ENCODE data around the gene KRT7.
"Not testable (repeated sequence)": the region's sequence is repeated elsewhere in the genome, so short reads cannot be mapped to it uniquely, and the experiment has no call there.

The KRT7 gene

GRCh38 chr12:52287816-52288805 lies 55.1 kb downstream of the KRT7 start:
- H3K9ac ChIP-seq (ENCODE audit: low read depth in 1 of 2, low read length in 2 of 2); H3K9me3 ChIP-seq (ENCODE audit: control insufficient read depth in 1 of 2, low read length in 2 of 2); H3K36me3 ChIP-seq (ENCODE audit: control insufficient read depth in 1 of 2, insufficient read depth in 2 of 2, low read length in 2 of 2); H3K27me3 ChIP-seq (ENCODE audit: control insufficient read depth in 1 of 2, insufficient read depth in 2 of 2, low read length in 2 of 2); H3K4me3 ChIP-seq (ENCODE audit: low read depth in 1 of 2, low read length in 2 of 2); H3K4me1 ChIP-seq (ENCODE audit: control insufficient read depth in 1 of 2, insufficient read depth in 2 of 2, low read length in 2 of 2); H3K27ac ChIP-seq (ENCODE audit: low read depth, low read length): not testable (repeated sequence)

- not testable (repeated sequence) for H3K4me3 ChIP-seq (ENCODE audit: low read depth in 1 of 2, low read length in 2 of 2); H3K27me3 ChIP-seq (ENCODE audit: control insufficient read depth in 1 of 2, insufficient read depth in 2 of 2, low read length in 2 of 2); H3K4me1 ChIP-seq (ENCODE audit: control insufficient read depth in 1 of 2, insufficient read depth in 2 of 2, low read length in 2 of 2); H3K27ac ChIP-seq (ENCODE audit: low read depth, low read length); H3K9ac ChIP-seq (ENCODE audit: low read depth in 1 of 2, low read length in 2 of 2); H3K36me3 ChIP-seq (ENCODE audit: control insufficient read depth in 1 of 2, insufficient read depth in 2 of 2, low read length in 2 of 2); H3K9me3 ChIP-seq (ENCODE audit: control insufficient read depth in 1 of 2, low read length in 2 of 2)
Observed at GRCh38 chr12:52290483-52291134, 57.6 kb downstream of the KRT7 start.

GRCh38 chr12:52291267-52291935 lies 58.4 kb downstream of the KRT7 start, which contains the start of gene KRT81:
TSS of gene KRT81 (minus strand) at chr12:52291534. CDS start at chr12:52291465, 69 bp downstream.
- Histone ChIP-seq H3K4me3 (ENCODE audit: low read depth in 1 of 2, low read length in 2 of 2) (no peak within 1 kb of the TSS), H3K9me3 (ENCODE audit: control insufficient read depth in 1 of 2, low read length in 2 of 2) (no peaks in the 10 kb centered on the region), H3K36me3 (ENCODE audit: control insufficient read depth in 1 of 2, insufficient read depth in 2 of 2, low read length in 2 of 2) (no peaks in the 10 kb centered on the region), H3K27ac (ENCODE audit: low read depth, low read length) (no peak within 1 kb of the TSS), H3K4me1 (ENCODE audit: control insufficient read depth in 1 of 2, insufficient read depth in 2 of 2, low read length in 2 of 2) (no peaks in the 10 kb centered on the region), H3K9ac (ENCODE audit: low read depth in 1 of 2, low read length in 2 of 2) (no peak within 1 kb of the TSS), H3K27me3 (ENCODE audit: control insufficient read depth in 1 of 2, insufficient read depth in 2 of 2, low read length in 2 of 2) (no peaks in the 10 kb centered on the region)

- Histone ChIP-seq H3K27me3 (ENCODE audit: control insufficient read depth in 1 of 2, insufficient read depth in 2 of 2, low read length in 2 of 2) (peaks cover 0 to 8% of the 10 kb centered on the region in 2 donors), H3K9ac (ENCODE audit: low read depth in 1 of 2, low read length in 2 of 2) (no peak overlapping the region), H3K4me3 (ENCODE audit: low read depth in 1 of 2, low read length in 2 of 2) (no peak overlapping the region), H3K27ac (ENCODE audit: low read depth, low read length) (no peak overlapping the region), H3K36me3 (ENCODE audit: control insufficient read depth in 1 of 2, insufficient read depth in 2 of 2, low read length in 2 of 2) (no peaks in the 10 kb centered on the region), H3K9me3 (ENCODE audit: control insufficient read depth in 1 of 2, low read length in 2 of 2) (no peaks in the 10 kb centered on the region), H3K4me1 (ENCODE audit: control insufficient read depth in 1 of 2, insufficient read depth in 2 of 2, low read length in 2 of 2) (no peaks in the 10 kb centered on the region)
Observed at GRCh38 chr12:52293926-52294325, 60.9 kb downstream of the KRT7 start.

- Histone ChIP-seq H3K27ac (ENCODE audit: low read depth, low read length) (no peak overlapping the region), H3K9ac (ENCODE audit: low read depth in 1 of 2, low read length in 2 of 2) (no peak overlapping the region), H3K9me3 (ENCODE audit: control insufficient read depth in 1 of 2, low read length in 2 of 2) (no peaks in the 10 kb centered on the region), H3K36me3 (ENCODE audit: control insufficient read depth in 1 of 2, insufficient read depth in 2 of 2, low read length in 2 of 2) (no peaks in the 10 kb centered on the region), H3K4me3 (ENCODE audit: low read depth in 1 of 2, low read length in 2 of 2) (no peak overlapping the region), H3K4me1 (ENCODE audit: control insufficient read depth in 1 of 2, insufficient read depth in 2 of 2, low read length in 2 of 2) (no peaks in the 10 kb centered on the region), H3K27me3 (ENCODE audit: control insufficient read depth in 1 of 2, insufficient read depth in 2 of 2, low read length in 2 of 2) (peaks cover 0 to 8% of the 10 kb centered on the region in 2 donors)
Observed at GRCh38 chr12:52294803-52295202, 61.8 kb downstream of the KRT7 start.

GRCh38 chr12:52295663-52296062 lies 62.6 kb downstream of the KRT7 start:
- peaks cover 0 to 8% of the 10 kb centered on the region in 2 donors for H3K27me3 ChIP-seq (ENCODE audit: control insufficient read depth in 1 of 2, insufficient read depth in 2 of 2, low read length in 2 of 2)
- H3K4me1 ChIP-seq (ENCODE audit: control insufficient read depth in 1 of 2, insufficient read depth in 2 of 2, low read length in 2 of 2): no peaks in the 10 kb centered on the region
- no peak overlapping the region for H3K9ac ChIP-seq (ENCODE audit: low read depth in 1 of 2, low read length in 2 of 2)
- no peak overlapping the region for H3K4me3 ChIP-seq (ENCODE audit: low read depth in 1 of 2, low read length in 2 of 2)
- no peaks in the 10 kb centered on the region for H3K36me3 ChIP-seq (ENCODE audit: control insufficient read depth in 1 of 2, insufficient read depth in 2 of 2, low read length in 2 of 2)
- no peak overlapping the region for H3K27ac ChIP-seq (ENCODE audit: low read depth, low read length)
- no peaks in the 10 kb centered on the region for H3K9me3 ChIP-seq (ENCODE audit: control insufficient read depth in 1 of 2, low read length in 2 of 2)

- Histone ChIP-seq H3K9me3 (ENCODE audit: control insufficient read depth in 1 of 2, low read length in 2 of 2) (no peaks in the 10 kb centered on the region), H3K36me3 (ENCODE audit: control insufficient read depth in 1 of 2, insufficient read depth in 2 of 2, low read length in 2 of 2) (no peaks in the 10 kb centered on the region), H3K27me3 (ENCODE audit: control insufficient read depth in 1 of 2, insufficient read depth in 2 of 2, low read length in 2 of 2) (peaks cover 0 to 8% of the 10 kb centered on the region in 2 donors), H3K4me3 (ENCODE audit: low read depth in 1 of 2, low read length in 2 of 2) (no peak overlapping the region), H3K4me1 (ENCODE audit: control insufficient read depth in 1 of 2, insufficient read depth in 2 of 2, low read length in 2 of 2) (no peaks in the 10 kb centered on the region), H3K27ac (ENCODE audit: low read depth, low read length) (no peak overlapping the region), H3K9ac (ENCODE audit: low read depth in 1 of 2, low read length in 2 of 2) (no peak overlapping the region)
Observed at GRCh38 chr12:52296572-52297215, 63.7 kb downstream of the KRT7 start.

All from duodenal mucosa (tissue), 2 donors.